Upper lobe of left lung (tissue), 4 donors: ENCODE measurements around the gene SYT7.

ENCODE experiments used
- POLR2A ChIP-seq, 4 donors: fragments of 450-650 bp; IDR thresholded peaks; one replicate each; pipeline ENCODE4 v1.5.1; 2016 to 2017; ENCODE audit warnings: antibody characterized with exemption in 4 of 4, mild to moderate bottlenecking in 2 of 4
- TF ChIP-seq, protein P1 (sequence below), 6 experiments: fragments of 450-650 bp in 4 of 6; fragments of 200-600 bp in 2 of 6; sonication (generic) in 2 of 6; IDR thresholded peaks; one replicate each; pipeline ENCODE4 v1.5.1; 2016 to 2019; ENCODE audit warnings: antibody characterized with exemption in 6 of 6

DNA sequence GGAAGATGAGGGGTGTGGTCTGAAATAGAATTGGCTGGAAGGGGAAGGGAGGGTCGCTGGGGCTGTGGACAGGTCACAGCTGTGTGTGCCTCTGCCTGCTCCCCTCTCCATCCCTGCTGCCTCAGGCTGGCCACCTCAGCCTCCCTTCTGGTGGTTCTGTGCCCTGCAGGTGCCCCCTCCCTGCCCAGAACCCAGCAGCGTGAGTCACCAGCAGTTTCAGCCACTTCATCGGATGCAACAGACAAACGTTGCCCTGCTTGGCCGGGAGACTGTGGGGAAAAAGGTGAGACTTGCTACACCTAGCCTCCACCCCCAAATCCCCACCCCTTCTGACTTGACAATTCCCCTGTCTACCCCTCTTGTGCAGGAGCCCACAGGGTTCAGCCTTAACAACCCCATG is 94.1 kb downstream of the SYT7 start:
- no peak for TF ChIP-seq POLR2A (IDR thresholded peaks at IDR 0.05)
- TF ChIP-seq, protein P1, sequence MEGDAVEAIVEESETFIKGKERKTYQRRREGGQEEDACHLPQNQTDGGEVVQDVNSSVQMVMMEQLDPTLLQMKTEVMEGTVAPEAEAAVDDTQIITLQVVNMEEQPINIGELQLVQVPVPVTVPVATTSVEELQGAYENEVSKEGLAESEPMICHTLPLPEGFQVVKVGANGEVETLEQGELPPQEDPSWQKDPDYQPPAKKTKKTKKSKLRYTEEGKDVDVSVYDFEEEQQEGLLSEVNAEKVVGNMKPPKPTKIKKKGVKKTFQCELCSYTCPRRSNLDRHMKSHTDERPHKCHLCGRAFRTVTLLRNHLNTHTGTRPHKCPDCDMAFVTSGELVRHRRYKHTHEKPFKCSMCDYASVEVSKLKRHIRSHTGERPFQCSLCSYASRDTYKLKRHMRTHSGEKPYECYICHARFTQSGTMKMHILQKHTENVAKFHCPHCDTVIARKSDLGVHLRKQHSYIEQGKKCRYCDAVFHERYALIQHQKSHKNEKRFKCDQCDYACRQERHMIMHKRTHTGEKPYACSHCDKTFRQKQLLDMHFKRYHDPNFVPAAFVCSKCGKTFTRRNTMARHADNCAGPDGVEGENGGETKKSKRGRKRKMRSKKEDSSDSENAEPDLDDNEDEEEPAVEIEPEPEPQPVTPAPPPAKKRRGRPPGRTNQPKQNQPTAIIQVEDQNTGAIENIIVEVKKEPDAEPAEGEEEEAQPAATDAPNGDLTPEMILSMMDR (IDR thresholded peaks at IDR 0.05), result no peak
